ENCODE measurements around the gene PIGB. TPM values are rescaled to one million over a fixed set of nuclear protein-coding genes. Genes with fewer than 3 reads are reported as not detected.
"Not testable (repeated sequence)": the region's sequence is repeated elsewhere in the genome, so short reads cannot be mapped to it uniquely, and the experiment has no call there.

The PIGB gene
- total RNA-seq, 1 donor, result 20.3 TPM

DNA sequence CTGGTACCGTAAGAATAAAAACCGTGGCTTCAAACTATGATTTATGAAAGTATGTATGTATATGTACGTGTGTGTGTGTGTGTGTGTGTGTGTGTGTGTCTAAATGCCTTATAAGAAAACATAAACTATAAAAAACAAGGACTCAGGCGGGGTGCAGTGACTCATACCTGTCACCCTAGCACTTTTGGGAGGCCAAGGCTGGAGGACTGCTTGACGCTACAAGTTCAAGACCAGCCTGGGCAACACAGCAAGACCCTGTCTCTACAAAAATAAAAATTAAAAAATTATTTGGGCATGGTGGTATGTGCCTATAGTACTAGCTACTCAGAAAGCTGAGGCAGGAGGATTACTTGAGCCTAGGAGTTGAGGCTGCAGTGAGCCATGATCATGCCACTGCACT lies 60.1 kb downstream of the PIGB start:
- H3K4me3 ChIP-seq (ENCODE audit: low read depth, low read length), result no peak overlapping the region
- DNase-seq (ENCODE audit: low read depth), result no peak
- no peak for TF ChIP-seq CTCF (IDR thresholded peaks at IDR 0.05; ENCODE audit: insufficient read depth, low read depth, low read length)

- TF ChIP-seq CTCF (IDR thresholded peaks at IDR 0.05; ENCODE audit: insufficient read depth, low read depth, low read length), result no peak
- H3K4me3 ChIP-seq (ENCODE audit: low read depth, low read length), result no peak overlapping the region
- DNase-seq (ENCODE audit: low read depth), result no peak
Measured at GRCh38 chr15:55381595-55381994, 62.6 kb downstream of the PIGB start.

GRCh38 chr15:55383687-55384086 lies 64.7 kb downstream of the PIGB start:
- no peak for DNase-seq (ENCODE audit: low read depth)
- no peak overlapping the region for H3K4me3 ChIP-seq (ENCODE audit: low read depth, low read length)
- TF ChIP-seq CTCF (IDR thresholded peaks at IDR 0.05; ENCODE audit: insufficient read depth, low read depth, low read length), result no peak

GRCh38 chr15:55387027-55387426 lies 68.0 kb downstream of the PIGB start:
- no peak overlapping the region for H3K4me3 ChIP-seq (ENCODE audit: low read depth, low read length)
- DNase-seq (ENCODE audit: low read depth), result no peak
- no peak for TF ChIP-seq CTCF (IDR thresholded peaks at IDR 0.05; ENCODE audit: insufficient read depth, low read depth, low read length)

GRCh38 chr15:55389264-55389607 lies 70.2 kb downstream of the PIGB start:
- no peak for TF ChIP-seq CTCF (IDR thresholded peaks at IDR 0.05; ENCODE audit: insufficient read depth, low read depth, low read length)
- peak; percentile 35 for DNase-seq (ENCODE audit: low read depth)
- H3K4me3 ChIP-seq (ENCODE audit: low read depth, low read length), result no peak overlapping the region

DNA sequence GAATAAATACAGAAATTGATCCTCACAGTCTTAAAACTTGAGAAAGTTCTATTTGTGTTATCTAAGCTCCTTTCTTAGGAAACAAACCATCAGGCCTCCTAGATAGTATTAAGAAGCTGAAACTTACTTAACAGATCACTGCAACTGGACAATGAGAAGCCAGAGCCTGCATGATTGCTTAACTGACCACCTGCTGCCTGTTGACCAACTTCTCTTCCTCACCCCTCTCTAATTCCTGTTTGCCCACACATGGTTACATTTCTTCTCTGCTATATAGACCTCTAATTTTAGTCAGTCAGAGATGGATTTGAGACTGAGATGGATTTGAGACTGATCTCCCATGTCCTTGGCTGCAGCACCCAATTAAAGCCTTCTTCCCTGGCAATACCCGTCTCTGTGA lies 75.7 kb downstream of the PIGB start:
- no peak overlapping the region for H3K4me3 ChIP-seq (ENCODE audit: low read depth, low read length)
- DNase-seq (ENCODE audit: low read depth), result peak; percentile 60
- no peak for TF ChIP-seq CTCF (IDR thresholded peaks at IDR 0.05; ENCODE audit: insufficient read depth, low read depth, low read length)

GRCh38 chr15:55398243-55398642 lies 79.2 kb downstream of the PIGB start:
- no peak overlapping the region for H3K4me3 ChIP-seq (ENCODE audit: low read depth, low read length)
- no peak for DNase-seq (ENCODE audit: low read depth)
- TF ChIP-seq CTCF (IDR thresholded peaks at IDR 0.05; ENCODE audit: insufficient read depth, low read depth, low read length), result no peak

DNA sequence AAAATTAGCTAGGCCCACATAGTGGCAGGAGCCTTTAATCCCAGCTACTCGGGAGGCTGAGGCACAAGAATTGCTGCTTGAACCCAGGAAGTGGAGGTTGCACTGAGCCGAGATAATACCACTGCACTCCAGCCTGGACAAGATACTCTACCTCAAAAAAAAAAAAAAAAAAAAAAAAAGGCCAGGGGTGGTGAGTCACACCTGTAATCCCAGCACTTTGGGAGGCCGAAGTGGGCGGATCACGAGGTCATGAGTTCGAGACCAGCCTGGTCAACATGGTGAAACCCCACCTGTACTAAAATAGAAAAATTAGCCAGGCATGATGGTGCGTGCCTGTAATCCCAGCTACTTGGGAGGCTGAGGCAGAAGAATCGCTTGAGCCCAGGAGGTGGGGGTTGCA lies 81.0 kb downstream of the PIGB start:
- not testable (repeated sequence) for DNase-seq (ENCODE audit: low read depth); H3K4me3 ChIP-seq (ENCODE audit: low read depth, low read length)
